Calu3 (cell line): Measurements from ENCODE around the gene TRIM27. TPM values are rescaled to one million over a fixed set of nuclear protein-coding genes. Genes with fewer than 3 reads are reported as not detected.

Experiments used
- BruUV-seq: library from RNA; stranded (reverse); fragments of 400-500 nt; replicated peaks from 2 replicates; lab custom pipeline; 2021; lab: Mats Ljungman, UMichigan
- CTCF ChIA-PET: fragments of 300-600 bp; sonication (Branson Sonifier 250); formaldehyde crosslinking; loops from one replicate; lab custom pipeline; 2022; ENCODE audit warnings: antibody characterized with exemption; lab: Charles Lee
- DNase-seq: peaks from one replicate; pipeline ENCODE4 v3.0.0; 2022
- H3K27ac Mint-ChIP-seq: one replicate; pipeline ENCODE4 v1.8.0; 2022; ENCODE audit warnings: mixed read lengths; ENCODE audit not compliant: unreplicated experiment
- H3K27me3 Mint-ChIP-seq: one replicate; pipeline ENCODE4 v1.8.0; 2022; ENCODE audit warnings: mixed read lengths; ENCODE audit not compliant: unreplicated experiment
- H3K36me3 Mint-ChIP-seq: one replicate; pipeline ENCODE4 v1.8.0; 2022; ENCODE audit warnings: mild to moderate bottlenecking, moderate library complexity, mixed read lengths; ENCODE audit not compliant: insufficient read depth, unreplicated experiment
- H3K4me1 Mint-ChIP-seq: one replicate; pipeline ENCODE4 v1.8.0; 2022; ENCODE audit warnings: mild to moderate bottlenecking, low read depth, mixed read lengths; ENCODE audit not compliant: unreplicated experiment
- H3K4me3 Mint-ChIP-seq: one replicate; pipeline ENCODE4 v1.8.0; 2022; ENCODE audit warnings: mild to moderate bottlenecking, low read depth, moderate library complexity, mixed read lengths; ENCODE audit not compliant: unreplicated experiment
- H3K9me3 Mint-ChIP-seq: one replicate; pipeline ENCODE4 v1.8.0; 2022; ENCODE audit warnings: low read depth, mixed read lengths; ENCODE audit not compliant: unreplicated experiment
- CTCF ChIP-seq: fragments of 200-600 bp; IDR thresholded peaks from one replicate; pipeline ENCODE4 v1.8.0; 2022; ENCODE audit warnings: antibody characterized with exemption; ENCODE audit not compliant: unreplicated experiment
- intact Hi-C: fragments of 100-400 bp; cut with micrococcal nuclease; formaldehyde crosslinking; loops from one replicate; pipeline ENCODE4 v1.10.0; 2022; ENCODE audit not compliant: unreplicated experiment
- total RNA-seq: library from RNA; stranded (reverse); gene quantifications from 2 replicates; pipeline ENCODE4 v1.2.3, GENCODE V29; 2022

Gene TRIM27
- total RNA-seq, 1 experiment from 2014 or later = 91.6 TPM

GRCh38 chr6:28865401-28866204 is 58.2 kb downstream of the TRIM27 start:
- TF ChIP-seq CTCF = no peak
- Mint-ChIP-seq H3K9me3 (no peaks in the 10 kb centered on the region), H3K27me3 (peaks cover 9% of the 10 kb centered on the region), H3K27ac (peak overlapping the region; percentile 41), H3K4me3 (peak overlapping the region; percentile 79), H3K4me1 (peaks cover 23% of the 10 kb centered on the region), H3K36me3 (peaks cover 40% of the 10 kb centered on the region)
- peak; percentile 14 for DNase-seq
- BruUV-seq = TSS peak; percentile 55
- CTCF ChIA-PET = interaction anchor here (1.3 to 1.7 kb wide), 3 partner anchors 24 to 30 kb away, joined by 3 to 11 read pairs (median 7); no protein-coding TSS in a partner anchor
- intact Hi-C loops = no loop called here

- Mint-ChIP-seq H3K27ac (peak overlapping the region; percentile 95), H3K9me3 (no peaks in the 10 kb centered on the region), H3K36me3 (peaks cover 40% of the 10 kb centered on the region), H3K27me3 (peaks cover 14% of the 10 kb centered on the region), H3K4me1 (peaks cover 23% of the 10 kb centered on the region), H3K4me3 (peak overlapping the region; percentile 94)
- BruUV-seq = no TSS peak
- no peak for TF ChIP-seq CTCF
- DNase-seq = no peak
- CTCF ChIA-PET = interaction anchor here (1.2 kb wide), 1 partner anchor 58 kb away, joined by 5 read pairs; no protein-coding TSS in a partner anchor
- intact Hi-C loops = loop anchor here (5.0 kb wide), 1 partner anchor 78 kb away; no protein-coding TSS in a partner anchor
Observed at GRCh38 chr6:28864326-28864923, 59.4 kb downstream of the TRIM27 start.

GRCh38 chr6:28863604-28864325 is 60.0 kb downstream of the TRIM27 start:
- intact Hi-C loops = loop anchor here (5.0 kb wide), 1 partner anchor 79 kb away; no protein-coding TSS in a partner anchor
- peaks cover 23% of the 10 kb centered on the region for H3K4me1 Mint-ChIP-seq

More at GRCh38 chr6:28863604-28864325, 60.0 kb downstream of the TRIM27 start:
- no peak for TF ChIP-seq CTCF
- peak overlapping the region; percentile 94 for H3K4me3 Mint-ChIP-seq
- peaks cover 14% of the 10 kb centered on the region for H3K27me3 Mint-ChIP-seq
- no peaks in the 10 kb centered on the region for H3K9me3 Mint-ChIP-seq
- H3K36me3 Mint-ChIP-seq = peaks cover 40% of the 10 kb centered on the region
- CTCF ChIA-PET = interaction anchor here (0.6 to 1.9 kb wide), 8 partner anchors 11 to 153 kb away, joined by 3 to 20 read pairs (median 4); partner anchors contain the start of gene TRIM27
- DNase-seq = peak; percentile 89
- H3K27ac Mint-ChIP-seq = peak overlapping the region; percentile 95
- BruUV-seq = no TSS peak
